ENCODE measurements around the gene SLFN5.

SLFN5 gene

GRCh38 chr17:35322749-35323148 lies 79.9 kb downstream of the SLFN5 start:
- DNase-seq (ENCODE audit: low read depth): no peak
- H3K4me3 ChIP-seq (replicated peaks; ENCODE audit: low read depth, low read length): no peak overlapping the region
- TF ChIP-seq CTCF (IDR thresholded peaks at IDR 0.05; ENCODE audit: low read length, missing control alignments): no peak
